Measurements from ENCODE around the gene GNG14.

GNG14 gene

GRCh38 chr19:12665671-12666264, 22.0 kb upstream of the GNG14 start:
- TF ChIP-seq POLR2A (IDR thresholded peaks at IDR 0.05; ENCODE audit: low read depth, low read length) = no peak
- FAIRE-seq (no peak), DNase-seq (ENCODE audit: insufficient read length, low spot score) (no peak)

- DNase-seq (ENCODE audit: insufficient read length, low spot score) (peak; percentile 89), FAIRE-seq (no peak)
These were observed 21.3 kb upstream of the GNG14 start, which contains the start of the genes MAN2B1 and WDR83 for GRCh38 chr19:12666265-12667048. MAN2B1 (minus strand) TSS chr19:12666742; CDS start chr19:12666701, 41 bp downstream. WDR83 (plus strand) TSS chr19:12666807; CDS start chr19:12669791, 2,984 bp downstream.

GRCh38 chr19:12667731-12668302, 20.0 kb upstream of the GNG14 start:
- TF ChIP-seq PAX5 (IDR thresholded peaks at IDR 0.05; ENCODE audit: insufficient read depth, low read length, severe bottlenecking) = no peak
- no peak for TF ChIP-seq POLR2AphosphoS5 (IDR thresholded peaks at IDR 0.05; ENCODE audit: low read depth, low read length)
- no peak for TF ChIP-seq TAF1 (IDR thresholded peaks at IDR 0.05; ENCODE audit: low read depth, low read length)
- no peak for TF ChIP-seq POU2F2 (IDR thresholded peaks at IDR 0.05; ENCODE audit: low read depth, low read length)
- TF ChIP-seq POLR2A (IDR thresholded peaks at IDR 0.05; ENCODE audit: low read depth, low read length) = no peak
- no peak for TF ChIP-seq SPI1 (IDR thresholded peaks at IDR 0.05; ENCODE audit: low read depth, low read length)
- FAIRE-seq (no peak), DNase-seq (ENCODE audit: insufficient read length, low spot score) (no peak)

More at GRCh38 chr19:12666265-12667048, 21.3 kb upstream of the GNG14 start, which contains the start of the genes MAN2B1 and WDR83:
- TF ChIP-seq POLR2A (IDR thresholded peaks at IDR 0.05; ENCODE audit: low read depth, low read length) (peak; percentile 43; the same call in 1 of the 2 replicates), PAX5 (IDR thresholded peaks at IDR 0.05; ENCODE audit: insufficient read depth, low read length, severe bottlenecking) (no peak), POLR2AphosphoS5 (IDR thresholded peaks at IDR 0.05; ENCODE audit: low read depth, low read length) (peak; percentile 17; the same call in 1 of the 2 replicates), SPI1 (IDR thresholded peaks at IDR 0.05; ENCODE audit: low read depth, low read length) (no peak), TAF1 (IDR thresholded peaks at IDR 0.05; ENCODE audit: low read depth, low read length) (peak; percentile 10; the same call in 1 of the 2 replicates)

- DNase-seq (ENCODE audit: insufficient read length, low spot score) (no peak), FAIRE-seq (no peak)
- no peak for TF ChIP-seq POLR2A (IDR thresholded peaks at IDR 0.05; ENCODE audit: low read depth, low read length)
- TF ChIP-seq SPI1 (IDR thresholded peaks at IDR 0.05; ENCODE audit: low read depth, low read length) = no peak
- no peak for TF ChIP-seq POU2F2 (IDR thresholded peaks at IDR 0.05; ENCODE audit: low read depth, low read length)
- no peak for TF ChIP-seq POLR2AphosphoS5 (IDR thresholded peaks at IDR 0.05; ENCODE audit: low read depth, low read length)
- no peak for TF ChIP-seq PAX5 (IDR thresholded peaks at IDR 0.05; ENCODE audit: insufficient read depth, low read length, severe bottlenecking)
- TF ChIP-seq TAF1 (IDR thresholded peaks at IDR 0.05; ENCODE audit: low read depth, low read length) = no peak
These were observed 19.5 kb upstream of the GNG14 start for GRCh38 chr19:12668346-12668745.

- DNase-seq (ENCODE audit: insufficient read length, low spot score) = no peak
- FAIRE-seq = peak; percentile 50
- TF ChIP-seq SPI1 (IDR thresholded peaks at IDR 0.05; ENCODE audit: low read depth, low read length) (no peak), POLR2A (IDR thresholded peaks at IDR 0.05; ENCODE audit: low read depth, low read length) (no peak), POLR2AphosphoS5 (IDR thresholded peaks at IDR 0.05; ENCODE audit: low read depth, low read length) (no peak), POU2F2 (IDR thresholded peaks at IDR 0.05; ENCODE audit: low read depth, low read length) (no peak), TAF1 (IDR thresholded peaks at IDR 0.05; ENCODE audit: low read depth, low read length) (no peak), PAX5 (IDR thresholded peaks at IDR 0.05; ENCODE audit: insufficient read depth, low read length, severe bottlenecking) (no peak)
These were observed 18.9 kb upstream of the GNG14 start for GRCh38 chr19:12668932-12669269.

- TF ChIP-seq TAF1 (IDR thresholded peaks at IDR 0.05; ENCODE audit: low read depth, low read length) (peak; percentile 64; the same call in 1 of the 2 replicates), POLR2A (IDR thresholded peaks at IDR 0.05; ENCODE audit: low read depth, low read length) (peak; percentile 83), PAX5 (IDR thresholded peaks at IDR 0.05; ENCODE audit: insufficient read depth, low read length, severe bottlenecking) (no peak), POLR2AphosphoS5 (IDR thresholded peaks at IDR 0.05; ENCODE audit: low read depth, low read length) (peak; percentile 75; the same call in 1 of the 2 replicates), POU2F2 (IDR thresholded peaks at IDR 0.05; ENCODE audit: low read depth, low read length) (peak; percentile 70), SPI1 (IDR thresholded peaks at IDR 0.05; ENCODE audit: low read depth, low read length) (peak; percentile 17; the same call in 1 of the 2 replicates)
- DNase-seq (ENCODE audit: insufficient read length, low spot score) = no peak
- peak; percentile 96 for FAIRE-seq
These were observed 18.3 kb upstream of the GNG14 start for GRCh38 chr19:12669270-12670158.

GRCh38 chr19:12670159-12670928, 17.5 kb upstream of the GNG14 start:
- FAIRE-seq (no peak), DNase-seq (ENCODE audit: insufficient read length, low spot score) (no peak)
- TF ChIP-seq PAX5 (IDR thresholded peaks at IDR 0.05; ENCODE audit: insufficient read depth, low read length, severe bottlenecking) (no peak), POU2F2 (IDR thresholded peaks at IDR 0.05; ENCODE audit: low read depth, low read length) (peak; percentile 9; the same call in 1 of the 2 replicates)

GRCh38 chr19:12672744-12673143, 15.1 kb upstream of the GNG14 start:
- TF ChIP-seq POLR2AphosphoS5 (IDR thresholded peaks at IDR 0.05; ENCODE audit: low read depth, low read length) (0 out of 2 replicates have a peak, but pooled peaks have one; percentile 18), POLR2A (IDR thresholded peaks at IDR 0.05; ENCODE audit: low read depth, low read length) (peak; percentile 23; the same call in 1 of the 2 replicates), SPI1 (IDR thresholded peaks at IDR 0.05; ENCODE audit: low read depth, low read length) (no peak), POU2F2 (IDR thresholded peaks at IDR 0.05; ENCODE audit: low read depth, low read length) (no peak)
- DNase-seq (ENCODE audit: insufficient read length, low spot score) (no peak), FAIRE-seq (no peak)
